HG02763 (cell line): ENCODE data around the gene GLYATL1B.
"Not testable (repeated sequence)": the region's sequence is repeated elsewhere in the genome, so short reads cannot be mapped to it uniquely, and the experiment has no call there.

Experiments
- ATAC-seq: cut with Tn5 transposase; IDR thresholded peaks from one replicate; pipeline ENCODE4 v1.9.1; 2021; ENCODE audit warnings: mild to moderate bottlenecking, moderate library complexity; ENCODE audit not compliant: unreplicated experiment

Gene GLYATL1B

DNA sequence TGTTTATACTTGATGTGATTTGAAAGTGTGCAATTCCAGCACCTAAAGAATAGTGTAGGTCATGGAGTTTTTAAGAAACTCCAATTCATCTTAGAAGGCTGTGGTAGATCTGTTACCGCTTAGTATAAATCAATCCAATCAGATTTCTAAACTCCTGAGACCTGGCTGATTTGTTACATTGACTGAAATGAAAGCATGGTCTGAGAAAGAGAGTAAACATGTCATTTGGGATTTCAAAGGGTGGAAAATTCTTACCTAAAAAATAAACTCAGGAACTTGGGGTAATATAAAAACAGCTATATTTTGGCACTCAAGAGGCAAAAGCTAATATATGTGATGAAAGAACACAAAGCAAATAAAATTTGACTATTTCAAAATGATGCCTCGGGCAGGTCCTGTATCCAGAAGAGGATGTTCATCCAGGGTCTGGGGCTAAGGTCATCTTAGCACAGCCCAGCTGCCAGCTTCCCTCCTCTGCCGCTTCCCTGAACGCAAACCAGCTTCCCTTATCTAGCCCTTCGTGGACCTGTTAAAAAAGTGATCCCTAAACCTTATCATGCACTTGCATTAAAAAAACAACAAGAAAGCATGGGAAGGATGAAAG lies 10.0 kb downstream of the GLYATL1B start:
- ATAC-seq: not testable (repeated sequence)

DNA sequence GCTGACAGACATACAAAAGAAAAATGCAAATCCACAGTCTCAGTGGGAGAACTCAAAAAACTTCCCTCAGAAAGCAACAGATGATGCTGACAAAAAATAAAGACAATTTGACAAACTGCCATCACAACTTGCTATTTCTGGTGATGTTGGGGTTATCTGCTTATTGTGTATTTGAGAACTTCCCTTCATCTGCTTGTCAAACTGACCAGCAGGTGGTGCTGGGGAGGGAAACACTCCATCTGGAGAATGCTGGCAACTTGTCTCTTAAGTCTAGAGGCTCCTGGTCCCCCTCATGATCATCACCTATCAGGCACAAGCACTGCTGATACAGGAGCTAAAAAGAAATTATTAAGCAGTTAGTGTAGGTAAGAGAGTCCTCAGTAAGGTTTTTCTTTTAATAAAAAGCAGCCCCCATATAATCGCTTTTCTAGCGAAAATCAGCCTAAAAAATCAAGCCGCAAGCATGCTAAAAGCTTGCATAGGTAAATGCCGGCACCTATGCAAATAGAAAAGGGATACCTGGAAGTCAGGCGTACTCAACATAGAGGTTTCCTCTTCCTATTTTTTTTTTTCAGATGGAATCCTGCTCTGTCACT lies 11.1 kb downstream of the GLYATL1B start:
- ATAC-seq: peak; percentile 46

DNA sequence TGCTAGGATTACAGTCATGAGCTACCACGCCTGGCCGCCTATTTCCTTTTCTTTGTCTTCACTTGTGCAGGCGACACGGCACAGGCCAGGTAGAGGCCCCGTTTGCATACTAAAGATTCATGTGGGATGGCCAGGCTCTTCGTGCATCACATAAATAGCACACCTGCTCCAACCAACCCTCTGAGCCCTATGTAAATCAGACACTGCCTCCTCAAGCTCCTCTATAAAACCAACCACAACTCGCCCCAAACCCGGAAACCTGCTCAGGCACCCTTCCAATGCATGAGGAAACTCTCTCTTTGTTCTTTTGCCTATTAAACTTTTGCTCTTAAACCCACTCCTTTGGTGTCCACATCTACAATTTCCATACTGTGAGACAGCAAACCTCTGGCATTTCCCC lies 11.8 kb downstream of the GLYATL1B start:
- not testable (repeated sequence) for ATAC-seq

DNA sequence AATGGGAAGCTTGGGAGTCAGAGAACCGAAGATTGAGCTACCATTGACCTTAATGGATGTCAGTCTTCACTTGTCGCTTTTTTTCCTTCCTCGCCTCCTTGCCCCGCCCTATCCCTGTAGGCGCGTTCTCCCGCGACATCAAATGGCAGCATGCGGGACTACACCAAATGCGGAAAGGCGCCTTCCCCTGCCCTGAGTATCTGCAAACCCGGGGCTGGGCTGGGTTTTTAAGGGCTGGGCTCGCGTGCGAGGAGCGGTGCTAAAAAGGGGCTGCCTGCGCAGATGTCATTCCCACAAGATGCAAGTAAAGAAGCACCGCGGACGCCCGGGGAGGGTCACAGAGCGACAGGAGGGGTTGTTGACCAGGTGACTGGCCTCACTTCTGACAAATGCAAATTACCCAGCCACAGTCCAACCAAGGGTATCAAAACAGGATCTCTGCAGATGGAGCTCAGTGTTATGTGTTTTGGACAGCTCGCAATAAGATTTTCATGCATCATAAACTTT lies 16.2 kb downstream of the GLYATL1B start:
- ATAC-seq: peak; percentile 63

DNA sequence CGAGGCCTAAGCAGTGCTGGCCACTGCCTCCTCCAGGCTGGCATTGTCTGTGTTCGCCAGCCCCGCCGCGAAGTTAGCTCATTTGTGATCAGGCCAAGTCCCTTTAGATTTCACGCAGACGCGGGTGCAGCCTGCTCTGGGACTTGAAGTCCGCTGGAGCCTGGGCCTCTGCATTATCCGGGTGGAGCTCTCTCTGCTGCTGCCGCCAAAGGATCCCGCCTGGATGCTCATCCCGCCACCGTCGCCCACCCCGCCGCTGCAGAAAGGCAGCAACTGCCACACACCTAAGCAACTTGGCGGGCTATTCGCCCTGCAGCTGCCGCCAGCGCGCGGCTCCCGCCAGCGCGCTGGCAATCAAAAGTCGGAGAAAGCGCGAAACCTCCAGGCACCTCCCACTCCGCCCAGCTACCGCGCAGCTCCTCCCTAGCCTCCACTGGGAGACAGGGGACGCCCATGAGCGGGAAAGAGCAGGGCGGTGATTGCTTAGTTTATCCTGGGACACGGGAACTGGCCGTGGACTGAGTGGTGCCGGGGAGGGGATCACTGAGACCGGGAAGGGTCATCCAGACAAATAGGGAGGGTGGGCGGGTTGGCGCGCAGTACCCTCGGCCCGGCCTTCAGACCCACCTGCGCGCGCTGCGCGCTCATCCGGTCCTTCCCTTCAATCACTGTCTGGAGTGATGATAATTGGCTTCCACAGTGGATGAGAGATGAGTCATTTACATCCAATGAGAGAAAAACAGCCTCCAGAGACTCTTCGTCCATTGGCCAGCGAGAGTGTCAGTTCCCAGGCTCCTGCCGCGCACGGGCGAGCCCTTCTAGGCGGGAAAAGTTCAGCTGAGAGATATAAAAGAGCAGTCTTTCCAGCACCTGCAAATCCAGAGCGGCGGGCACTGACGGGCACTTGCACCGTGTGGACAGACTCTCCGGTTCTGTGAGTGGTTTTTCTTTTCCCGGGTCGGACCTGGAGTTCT lies 20.5 kb downstream of the GLYATL1B start, which contains the start of gene FAM111B:
FAM111B (plus strand) TSS at position 875 of the 974 bp plus-strand sequence. CDS start 2,389 bp downstream, outside the sequence.
- ATAC-seq: peak; percentile 63

DNA sequence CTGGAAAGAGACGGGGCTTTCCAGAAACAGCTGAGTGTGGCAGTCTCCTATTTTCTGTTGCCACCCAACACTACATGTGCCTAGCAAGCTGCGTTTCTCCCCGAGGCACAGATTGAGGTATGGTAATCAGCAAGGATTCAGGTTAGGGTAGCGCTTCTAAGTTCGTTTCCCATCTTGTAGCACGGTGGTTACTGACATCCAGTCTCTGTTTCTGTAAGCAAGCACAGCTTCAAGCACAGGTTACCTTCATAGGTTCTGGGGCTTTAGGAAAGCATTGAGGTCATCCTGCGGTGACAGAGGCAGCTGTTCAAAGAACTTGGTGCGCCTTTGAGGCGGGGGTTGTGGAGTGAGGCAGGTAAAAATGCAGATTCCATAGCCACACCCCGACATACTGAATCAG lies 21.6 kb downstream of the GLYATL1B start:
- ATAC-seq: peak; percentile 31

DNA sequence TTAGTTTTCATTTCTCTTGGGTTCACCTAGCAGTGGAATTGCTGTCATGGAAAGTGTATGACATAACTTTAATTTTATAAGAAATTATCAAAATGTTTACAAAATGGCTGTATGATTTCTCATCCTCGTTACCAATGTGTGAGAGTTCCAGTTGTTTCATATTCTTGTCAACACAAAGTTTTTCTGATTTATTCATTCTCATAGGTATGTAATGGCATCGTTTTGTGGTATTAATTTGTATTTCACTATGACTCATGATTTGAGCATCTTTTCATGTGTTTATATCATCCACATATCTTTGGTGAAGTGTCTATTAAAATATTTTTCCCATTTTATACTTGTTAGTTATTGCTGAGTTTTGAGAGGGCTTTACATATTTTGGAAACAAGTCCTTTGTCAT lies 26.4 kb downstream of the GLYATL1B start:
- no peak for ATAC-seq

DNA sequence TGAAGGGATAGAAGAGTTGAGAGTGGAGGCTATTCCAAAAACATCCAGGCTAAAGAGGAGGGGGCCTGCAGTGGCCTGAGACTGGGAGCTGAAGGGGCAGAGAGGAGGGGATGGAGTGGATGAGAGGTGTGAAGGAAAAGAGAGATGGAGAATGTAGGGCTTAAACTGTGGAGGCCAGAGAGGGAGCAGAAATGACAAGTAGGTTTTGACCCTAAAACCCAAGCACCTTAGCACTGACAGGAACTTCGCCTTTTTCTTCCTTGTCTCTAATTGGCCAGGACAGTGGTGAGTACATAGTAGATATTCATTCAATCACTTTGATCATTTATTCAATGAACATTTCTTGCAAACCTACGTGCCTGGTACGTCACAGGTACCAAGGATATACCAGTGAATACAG lies 28.2 kb downstream of the GLYATL1B start:
- no peak for ATAC-seq

DNA sequence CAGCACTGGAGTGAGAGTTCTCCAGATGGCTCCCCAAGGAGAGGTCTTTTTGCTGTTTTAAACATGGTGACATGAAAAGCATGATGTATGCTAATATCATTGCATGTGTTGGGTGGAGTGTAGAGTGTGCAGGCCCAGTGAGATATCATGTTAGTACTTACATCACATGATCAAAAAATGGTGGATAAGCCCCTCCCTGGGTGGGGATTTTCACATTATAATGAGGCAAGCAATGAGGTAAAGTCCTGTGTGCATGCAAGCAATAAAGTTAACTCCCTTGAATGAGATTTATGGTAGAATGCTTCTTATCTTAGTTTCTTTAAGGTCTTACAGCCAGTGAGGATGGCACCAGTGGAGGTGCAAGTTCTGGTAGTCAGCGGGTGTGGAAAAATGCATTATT lies 29.4 kb downstream of the GLYATL1B start:
- no peak for ATAC-seq

DNA sequence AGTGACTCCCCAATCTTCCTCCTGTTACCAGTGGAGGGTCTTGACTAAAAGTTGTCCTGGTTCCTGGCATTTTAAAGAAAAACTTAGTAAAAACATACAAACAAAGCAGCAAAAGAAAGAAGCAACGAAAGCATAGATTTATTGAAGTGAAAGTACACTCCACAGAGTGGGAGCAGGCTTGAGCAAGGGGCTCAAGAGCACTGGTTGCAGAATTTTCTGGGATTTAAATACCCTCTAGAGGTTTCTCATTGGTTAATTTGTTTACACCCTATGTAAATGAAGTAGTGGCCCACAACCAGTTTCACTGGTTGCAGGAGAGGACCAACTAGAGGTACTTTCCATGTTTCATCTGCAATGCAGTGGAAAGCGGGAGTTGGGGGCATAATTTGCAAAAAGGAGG lies 31.7 kb downstream of the GLYATL1B start:
- no peak for ATAC-seq

DNA sequence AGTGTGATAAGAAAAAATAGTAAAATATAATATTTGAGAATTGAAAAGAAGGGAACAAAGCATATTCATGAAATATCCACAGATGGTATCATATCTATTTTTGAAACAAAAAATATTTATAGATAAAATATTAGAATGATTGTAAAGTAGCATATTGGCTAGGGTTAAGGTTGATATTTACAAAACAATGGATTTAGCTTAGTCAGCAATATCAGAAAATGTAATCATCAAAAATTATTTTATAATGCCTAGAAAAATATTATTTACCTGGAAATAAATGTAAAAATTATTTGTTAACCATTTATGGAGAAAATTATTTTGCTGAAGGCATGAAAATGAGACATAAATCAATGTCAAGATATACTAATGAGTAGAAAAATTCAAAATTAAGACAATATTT lies 33.7 kb downstream of the GLYATL1B start:
- no peak for ATAC-seq

DNA sequence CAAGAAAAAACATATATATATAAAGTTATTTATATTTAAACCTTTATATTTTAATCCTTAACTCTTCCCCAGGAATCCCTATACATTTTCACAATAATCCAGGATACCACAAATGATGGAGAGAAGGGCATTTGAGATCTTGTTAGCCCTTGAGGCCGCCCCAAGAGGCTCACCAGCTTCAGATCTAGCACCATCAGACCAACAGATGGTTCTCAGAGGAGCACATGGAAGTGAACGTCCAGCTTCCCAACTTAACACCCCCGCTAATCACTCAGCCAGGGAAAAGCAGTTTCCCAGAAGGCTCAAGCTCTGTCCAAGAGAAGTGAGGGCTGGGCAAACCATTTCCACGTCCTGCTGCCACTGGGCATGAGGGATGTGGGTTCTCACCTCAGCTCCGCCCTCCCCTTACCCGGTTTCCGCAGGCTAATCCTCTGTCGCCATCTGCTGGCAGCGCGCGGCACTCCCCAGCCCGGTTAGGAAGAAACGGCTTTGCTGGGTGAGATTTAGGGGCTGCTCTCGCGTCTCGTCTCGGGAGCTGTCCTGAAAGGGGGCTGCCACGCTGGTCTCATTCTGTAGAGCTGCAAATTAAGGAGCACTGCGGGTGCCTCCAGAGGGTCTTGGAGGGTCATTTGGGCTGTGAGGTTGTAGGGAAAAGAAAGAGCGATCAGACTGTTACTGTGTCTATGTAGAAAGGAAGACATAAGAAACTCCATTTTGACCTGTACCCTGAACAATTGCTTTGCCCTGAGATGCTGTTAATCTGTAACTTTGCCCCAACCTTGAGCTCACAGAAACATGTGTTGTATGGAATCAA lies 49.7 kb downstream of the GLYATL1B start:
- peak; percentile 97 for ATAC-seq

DNA sequence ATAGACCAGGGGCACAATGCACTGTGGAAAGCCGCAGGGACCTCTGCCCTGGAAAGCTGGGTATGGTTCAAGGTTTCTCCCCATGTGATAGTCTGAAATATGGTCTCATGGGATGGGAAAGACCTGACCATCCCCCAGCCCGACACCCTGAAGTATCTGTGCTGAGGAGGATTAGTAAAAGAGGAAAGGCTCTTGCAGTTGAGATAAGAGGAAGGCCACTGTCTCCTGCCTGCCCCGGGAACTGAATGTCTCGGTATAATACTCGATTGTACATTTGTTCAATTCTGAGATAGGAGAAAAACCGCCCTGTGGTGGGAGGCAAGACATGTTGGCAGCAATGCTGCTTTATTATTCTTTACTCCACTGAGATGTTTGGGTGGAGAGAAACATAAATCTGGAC lies 50.4 kb downstream of the GLYATL1B start:
- not testable (repeated sequence) for ATAC-seq

DNA sequence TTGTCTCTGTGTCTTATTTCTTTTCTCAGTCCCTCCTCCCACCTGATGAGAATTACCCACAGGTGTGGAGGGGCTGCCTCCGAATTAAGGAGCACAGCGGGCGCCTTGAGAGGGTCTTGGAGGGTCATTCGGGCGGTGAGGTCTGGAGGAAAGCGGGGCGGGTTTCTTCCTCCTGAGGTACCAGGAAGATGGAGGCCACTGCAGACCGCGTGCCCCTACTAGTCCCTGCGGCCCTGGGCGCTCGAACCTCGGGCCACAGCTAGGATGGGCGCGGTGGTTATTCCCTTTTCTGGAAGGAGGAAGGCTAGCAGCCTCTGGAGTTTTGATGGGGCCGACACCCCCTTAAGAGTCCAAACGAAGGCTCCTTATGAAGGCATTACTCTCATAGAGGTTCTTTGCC lies 51.1 kb downstream of the GLYATL1B start:
- no peak for ATAC-seq

DNA sequence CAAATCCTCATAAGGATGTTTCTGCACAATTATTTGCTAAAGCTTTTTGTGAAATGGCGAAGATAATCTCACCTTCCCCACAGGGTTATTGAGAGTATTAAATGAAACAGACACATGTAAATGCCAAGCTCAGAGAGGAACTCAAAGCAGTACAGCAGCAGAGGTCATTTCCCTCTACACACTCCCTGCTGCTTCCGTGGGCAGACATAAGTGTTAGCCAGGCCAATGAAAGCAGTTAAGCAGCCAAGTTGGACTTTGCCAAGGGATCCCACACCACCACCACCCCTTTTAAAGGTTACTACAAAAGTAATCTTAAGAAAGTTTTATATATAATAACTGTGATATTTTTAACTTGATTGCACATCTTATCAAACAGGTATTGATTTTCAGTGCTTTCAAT lies 52.5 kb downstream of the GLYATL1B start:
- no peak for ATAC-seq

DNA sequence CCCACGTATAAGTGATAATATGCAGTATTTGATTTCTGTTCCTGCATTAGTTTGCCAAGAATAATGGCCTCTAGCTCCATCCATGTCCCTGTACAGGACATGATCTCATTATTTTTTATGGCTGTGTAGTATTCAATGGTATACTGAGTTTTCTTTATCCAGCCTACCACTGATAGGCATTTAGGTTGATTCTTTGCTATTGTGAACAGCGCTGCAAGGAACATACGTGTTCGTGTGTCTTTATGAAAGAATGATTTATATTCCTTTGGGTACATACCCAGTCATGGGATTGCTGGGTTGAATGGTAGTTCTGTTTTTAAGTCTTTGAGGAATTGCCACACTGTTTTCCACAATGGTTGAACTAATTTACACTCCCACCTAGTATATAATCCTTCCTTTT lies 55.1 kb downstream of the GLYATL1B start:
- no peak for ATAC-seq

DNA sequence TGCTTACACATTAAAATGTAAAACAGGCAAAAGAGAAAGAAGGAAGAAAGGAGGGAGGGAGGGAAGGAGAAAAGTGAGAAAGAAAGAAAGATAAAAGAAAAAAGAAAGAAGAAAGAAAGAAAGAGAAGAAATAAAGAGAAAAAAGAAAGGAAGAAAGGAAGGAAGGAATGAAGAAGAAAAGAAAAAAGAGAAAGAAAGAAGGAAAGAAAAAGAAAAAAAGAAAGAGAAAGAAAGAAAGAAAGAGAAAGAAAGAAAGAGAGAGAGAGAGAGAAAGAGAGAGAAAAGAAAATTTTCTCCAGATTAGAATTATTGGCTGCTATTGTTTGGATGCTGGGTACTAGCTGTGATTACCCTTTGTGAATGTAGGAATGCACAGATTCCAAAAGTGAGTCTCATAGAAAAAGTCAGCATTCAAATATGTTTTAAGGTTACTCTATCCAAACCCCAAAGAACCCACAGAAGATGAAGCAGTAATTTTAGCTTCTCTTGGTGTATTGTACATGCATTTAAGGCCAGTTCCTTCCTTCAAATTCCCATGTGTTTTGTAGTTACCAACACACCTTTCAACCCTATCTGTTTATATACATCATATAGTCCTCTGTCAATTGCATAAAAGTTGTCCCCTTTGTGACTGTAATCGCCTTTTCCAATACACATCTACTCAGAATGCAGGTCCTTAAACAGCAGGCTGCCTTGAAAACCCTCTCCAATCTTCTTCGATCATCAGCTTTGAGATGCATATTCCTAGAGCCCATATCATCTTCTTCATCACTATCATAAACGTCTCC lies 55.8 kb downstream of the GLYATL1B start:
- no peak for ATAC-seq

DNA sequence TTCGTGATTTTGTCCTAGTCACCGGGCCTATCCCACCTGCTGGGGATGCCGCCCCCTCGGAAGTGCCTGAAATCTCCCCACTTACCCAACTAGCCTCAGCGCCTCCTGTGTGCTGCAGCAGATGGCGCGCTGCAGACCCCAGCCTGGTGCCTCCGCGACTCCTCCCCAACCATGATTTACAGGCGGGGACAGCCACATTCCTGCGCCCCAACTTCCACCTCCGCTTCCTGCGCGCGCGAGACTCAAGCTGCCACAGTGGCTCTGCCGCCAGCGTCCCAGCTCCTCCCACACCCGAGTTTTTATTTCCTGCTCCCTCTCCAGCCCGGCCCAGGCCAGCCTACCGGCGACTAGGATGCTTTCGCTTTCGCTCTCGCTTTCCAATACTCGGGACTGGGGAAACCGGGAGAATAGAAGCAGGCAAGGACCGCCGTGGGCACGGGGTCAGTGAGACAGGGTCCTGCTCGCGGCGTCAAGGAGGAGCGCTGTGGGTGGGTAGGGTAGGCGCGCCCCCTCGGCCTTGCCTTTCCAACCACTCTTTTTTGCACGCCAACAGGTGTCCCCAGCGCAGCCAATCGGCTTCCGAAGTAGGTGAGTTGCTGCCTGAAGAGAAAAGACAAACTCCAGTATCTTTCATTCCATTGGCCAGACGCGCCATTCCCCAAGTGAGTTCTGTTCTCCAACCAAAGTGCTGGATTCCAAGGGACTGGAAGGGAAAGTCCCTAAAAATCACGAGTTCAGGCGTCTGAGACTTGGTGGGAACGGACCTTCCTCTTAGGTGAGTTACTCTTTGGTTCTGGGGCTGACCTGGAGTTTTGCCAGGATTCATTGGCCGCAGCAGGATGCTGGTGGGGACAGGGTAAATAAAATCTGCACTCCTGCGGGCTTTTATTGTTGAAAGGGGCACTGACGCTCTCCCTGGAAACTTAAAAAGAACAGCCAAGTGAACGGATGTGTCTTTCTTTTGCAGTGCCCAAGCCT lies 56.7 kb downstream of the GLYATL1B start, which contains the start of gene FAM111A:
FAM111A (plus strand) TSS at position 327 of the 978 bp plus-strand sequence. CDS start 6,017 bp downstream, outside the sequence.
- peak; percentile 73 for ATAC-seq
